NCI-H526 (cell line): ENCODE data around the gene IMPA2.
A peak's percentile ranks its signal among the peaks of the same experiment; 100 is the strongest.
"Not testable (repeated sequence)": the region's sequence is repeated elsewhere in the genome, so short reads cannot be mapped to it uniquely, and the experiment has no call there.

Experiments used
- DNase-seq, 2 experiments: peaks; one replicate each; lab custom pipeline; 2025; lab: John Stamatoyannopoulos, UW

The IMPA2 gene

GRCh38 chr18:11981192-11981542 lies at the start of gene IMPA2:
Gene IMPA2, plus strand, starts transcription at chr18:11981507. Its CDS starts 163 bp downstream, at chr18:11981670.
- peak in 1 of 2 experiments; percentile 94 for DNase-seq

- no peak for DNase-seq
Measured at GRCh38 chr18:11932393-11932792, 48.9 kb upstream of the IMPA2 start.

DNA sequence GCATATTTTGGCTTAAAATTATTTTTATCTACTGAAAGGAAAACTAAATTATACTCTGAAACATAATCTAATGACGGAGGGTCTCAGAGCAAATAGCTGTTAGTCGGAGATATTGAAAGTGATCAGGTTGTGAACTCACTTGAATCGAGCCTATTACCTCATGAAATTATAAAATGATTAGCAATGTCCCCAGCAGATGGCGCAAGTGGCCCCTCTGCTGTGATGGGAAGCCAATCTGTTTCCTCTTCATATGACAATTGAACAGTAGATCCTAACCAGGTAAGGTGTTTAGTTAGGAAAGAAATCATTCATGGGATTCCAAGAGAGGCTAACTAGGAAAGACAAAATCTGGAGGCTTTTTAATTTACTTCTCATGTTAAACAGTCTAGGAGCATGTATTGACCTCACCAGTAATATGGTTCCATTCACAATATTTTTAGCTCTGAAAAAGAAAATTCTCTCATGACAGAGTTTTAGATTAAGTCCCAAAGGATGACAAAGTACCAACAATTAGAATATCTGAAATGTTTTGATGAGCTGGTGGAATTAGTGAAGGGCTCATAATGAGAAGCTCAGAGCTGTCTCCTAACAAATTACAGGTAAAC lies 43.3 kb upstream of the IMPA2 start:
- peak; percentile 2 to 66 for DNase-seq

- no peak for DNase-seq
Measured at GRCh38 chr18:11940956-11941355, 40.4 kb upstream of the IMPA2 start.

DNA sequence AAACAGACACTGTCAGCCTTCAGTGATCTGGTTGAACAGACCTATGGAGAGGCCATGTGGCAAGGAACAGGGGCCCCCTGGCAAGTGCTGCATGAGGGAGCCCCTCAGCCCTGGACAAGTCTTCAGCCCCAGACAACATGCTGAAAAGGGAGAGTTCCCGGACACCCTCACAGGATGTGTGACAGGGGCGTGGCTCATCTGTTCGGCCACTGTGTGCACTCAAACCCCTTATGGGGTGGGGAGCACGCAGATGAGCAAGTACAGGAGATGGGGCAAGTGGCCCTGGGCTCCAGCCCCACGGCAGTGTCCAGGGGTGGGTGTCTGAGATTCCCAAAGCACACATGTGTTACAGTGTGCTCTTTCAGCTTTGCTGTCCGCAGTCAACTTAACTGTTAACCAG lies 37.8 kb upstream of the IMPA2 start:
- no peak for DNase-seq

GRCh38 chr18:11944252-11944651 lies 37.1 kb upstream of the IMPA2 start:
- DNase-seq: no peak

- DNase-seq: no peak
Measured at GRCh38 chr18:11944786-11945185, 36.5 kb upstream of the IMPA2 start.

DNA sequence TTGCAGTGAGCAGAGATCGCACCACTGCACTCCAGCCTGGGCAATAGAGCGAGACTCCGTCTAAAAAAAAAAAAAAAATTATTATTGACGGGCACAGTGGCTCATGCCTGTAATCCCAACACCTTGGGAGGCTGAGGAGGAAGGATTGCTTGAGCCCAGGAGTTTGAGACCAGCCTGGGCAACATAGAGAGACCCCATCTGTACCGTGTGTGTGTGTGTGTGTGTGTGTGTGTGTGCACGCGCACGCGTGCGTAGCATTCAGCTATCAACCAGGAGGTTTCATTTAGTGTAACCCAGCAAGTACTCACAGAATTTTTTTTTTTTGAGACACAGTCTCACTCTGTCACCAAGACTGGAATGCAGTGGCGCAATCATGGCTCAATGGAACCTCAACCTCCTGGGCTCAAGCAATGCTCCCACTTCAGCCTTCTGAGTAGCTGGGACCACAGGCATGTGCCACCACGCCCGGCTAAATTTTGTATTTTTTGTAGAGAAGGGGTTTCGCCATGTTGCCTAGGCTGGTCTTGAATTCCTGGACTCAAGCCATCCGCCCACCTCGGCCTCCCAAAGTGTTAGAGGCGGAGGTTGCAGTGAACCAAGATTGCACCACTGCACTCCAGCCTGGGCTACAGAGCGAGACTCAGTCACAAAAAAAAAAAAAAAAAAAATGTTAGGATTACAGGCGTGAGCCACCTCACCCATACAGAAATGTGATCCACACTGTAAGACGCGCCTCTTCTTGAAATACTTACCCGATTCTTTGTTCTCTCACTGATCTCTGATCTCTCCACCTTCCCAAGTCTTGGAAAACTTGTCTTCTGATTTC lies 35.3 kb upstream of the IMPA2 start:
- not testable (repeated sequence) for DNase-seq

- no peak for DNase-seq
Measured at GRCh38 chr18:11946756-11947155, 34.6 kb upstream of the IMPA2 start.

- DNase-seq: no peak
Measured at GRCh38 chr18:11947214-11948191, 33.8 kb upstream of the IMPA2 start.

DNA sequence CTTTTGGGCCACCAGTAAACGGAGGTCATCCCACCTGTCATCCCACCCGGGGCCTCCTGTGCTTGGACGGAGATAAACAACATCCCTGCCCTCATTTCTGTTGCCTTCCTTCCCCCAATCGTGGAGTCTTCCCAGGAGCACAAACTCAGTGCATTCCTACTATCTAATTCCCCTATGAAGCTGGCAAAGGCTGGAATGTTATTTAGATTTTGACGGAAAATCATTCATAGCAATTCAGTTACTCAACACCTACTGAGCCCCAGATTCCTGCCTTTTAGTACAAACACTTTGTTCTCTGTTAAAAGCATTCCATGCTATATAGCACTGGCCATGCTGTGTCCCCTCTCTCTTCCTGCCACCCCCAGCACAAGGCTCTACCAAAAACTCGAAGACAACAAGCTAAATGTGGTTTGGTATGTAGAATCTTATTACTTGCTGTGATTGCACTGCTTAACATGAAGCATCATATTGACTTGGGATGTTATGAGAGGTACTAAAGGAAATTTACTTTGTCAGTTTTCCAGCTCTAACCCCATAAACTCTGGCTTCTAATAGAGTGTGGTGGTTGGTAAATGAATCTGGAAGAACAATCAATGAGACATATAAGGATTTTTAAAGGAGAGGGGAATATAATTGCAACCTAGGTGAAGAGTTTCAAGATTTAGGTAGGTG lies 32.3 kb upstream of the IMPA2 start:
- no peak for DNase-seq

DNA sequence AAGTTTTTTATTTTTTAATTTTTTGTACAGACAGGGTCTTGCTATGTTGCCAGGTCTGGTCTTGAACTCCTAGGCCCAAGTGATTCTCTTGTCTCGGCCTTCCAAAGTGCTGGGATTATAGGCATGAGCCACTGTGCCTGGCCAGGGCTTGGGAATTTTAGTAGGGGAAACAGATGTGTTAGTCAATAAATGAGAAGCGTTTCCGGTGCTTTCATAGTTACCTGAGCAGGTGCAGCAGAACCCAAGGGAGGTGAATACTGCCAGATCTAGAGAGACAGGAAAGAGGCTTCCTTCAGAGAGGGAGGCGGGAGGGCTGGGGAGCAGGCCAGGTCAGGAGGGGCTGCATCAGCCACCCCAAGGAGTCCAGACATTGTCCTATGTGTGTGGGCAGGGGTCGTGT lies 30.5 kb upstream of the IMPA2 start:
- DNase-seq: no peak

GRCh38 chr18:11951390-11951851 lies 29.9 kb upstream of the IMPA2 start:
- no peak for DNase-seq

- DNase-seq: no peak
Measured at GRCh38 chr18:11953113-11953512, 28.2 kb upstream of the IMPA2 start.

DNA sequence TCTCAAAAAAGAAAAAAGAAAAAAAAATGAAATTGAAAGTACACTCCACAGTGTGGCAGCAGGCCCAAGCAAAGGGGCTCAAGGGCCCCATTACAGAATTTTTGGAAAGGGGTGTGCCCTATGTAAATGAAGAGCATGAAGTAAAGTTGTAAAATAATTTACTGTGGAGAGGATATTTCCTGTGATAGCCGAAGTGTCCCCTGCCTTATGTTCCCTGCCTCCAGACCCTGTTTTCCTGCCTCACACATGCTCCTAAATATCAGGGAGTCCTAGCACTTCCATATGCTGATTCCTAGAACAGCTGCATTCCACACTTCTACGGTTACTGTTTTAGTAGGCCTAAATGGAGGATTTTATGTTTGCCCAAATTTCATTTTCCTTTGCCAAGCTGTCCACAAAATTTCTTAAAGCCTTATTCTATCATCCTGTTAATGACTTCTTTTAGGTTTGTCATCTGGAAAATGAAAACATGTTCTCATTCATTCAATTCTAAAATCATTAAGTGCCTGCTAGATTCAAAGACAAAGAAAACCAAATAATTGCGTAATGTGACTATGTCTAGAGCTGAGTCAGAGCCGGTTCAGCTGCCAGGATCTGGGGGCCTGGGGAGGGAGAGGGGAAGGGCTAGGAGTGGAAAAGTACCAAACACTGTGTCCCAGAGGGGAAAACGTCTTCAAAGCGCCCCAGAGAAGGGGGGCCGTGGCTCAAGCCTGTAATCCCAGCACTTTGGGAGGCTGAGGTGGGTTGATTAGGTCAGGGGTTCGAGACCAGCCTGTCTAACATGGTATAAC lies 25.9 kb upstream of the IMPA2 start:
- DNase-seq: no peak

GRCh38 chr18:11956371-11957308 lies 24.7 kb upstream of the IMPA2 start:
- no peak for DNase-seq

DNA sequence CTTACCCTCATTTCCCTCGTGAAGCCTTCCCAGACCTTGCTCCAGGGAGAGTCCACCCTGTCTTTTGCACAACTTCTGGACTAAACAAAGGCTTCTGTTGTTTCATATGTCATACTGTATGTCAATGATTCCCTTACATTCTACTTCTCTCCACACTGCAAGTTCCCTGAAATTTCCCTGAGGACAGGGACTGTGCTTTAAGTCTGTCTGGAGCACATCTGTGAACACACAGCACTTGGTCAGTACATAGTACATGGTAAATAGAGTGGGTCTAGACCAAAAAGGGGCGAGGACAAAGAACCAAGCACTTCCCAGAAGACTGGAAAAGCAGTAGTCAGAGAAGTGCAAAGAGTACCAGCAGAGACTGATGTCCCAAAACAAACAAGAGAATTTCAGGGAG lies 23.7 kb upstream of the IMPA2 start:
- DNase-seq: no peak

- DNase-seq: not testable (repeated sequence)
Measured at GRCh38 chr18:11959651-11960050, 21.7 kb upstream of the IMPA2 start.

DNA sequence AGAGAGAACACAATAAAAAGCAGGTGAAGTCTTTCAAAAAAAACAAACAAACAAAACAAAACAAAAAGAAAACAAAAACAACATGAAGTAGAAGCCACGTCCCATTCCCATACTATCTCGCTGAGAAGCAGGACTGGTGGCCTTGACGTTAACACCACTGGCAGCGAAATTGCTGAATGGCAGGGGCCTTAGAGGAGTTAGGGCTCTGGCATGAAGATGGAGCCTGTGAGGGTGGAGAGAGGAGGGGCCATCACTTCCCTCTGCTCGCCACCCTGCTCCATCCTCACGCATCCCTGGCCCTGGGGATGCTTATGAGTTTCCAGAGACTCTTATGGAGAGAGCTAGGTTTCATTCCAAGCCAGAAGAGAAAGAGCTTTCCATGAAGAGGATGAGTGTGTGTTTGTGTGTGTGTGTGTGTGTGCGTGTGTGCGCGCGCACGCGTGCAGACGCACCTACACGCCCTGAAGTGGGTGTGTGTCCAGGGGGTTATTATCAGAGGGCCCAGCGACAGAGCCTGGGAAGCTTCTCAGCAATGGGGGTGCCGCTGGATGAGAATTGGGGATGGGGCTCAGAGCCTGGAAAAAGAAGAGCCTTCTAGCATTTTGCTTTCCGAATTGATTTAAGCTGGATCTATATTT lies 20.4 kb upstream of the IMPA2 start:
- no peak for DNase-seq
